Measurements from ENCODE around the gene AFAP1. TPM values are rescaled to one million over a fixed set of nuclear protein-coding genes. Genes with fewer than 3 reads are reported as not detected.

AFAP1 gene
- total and polyA plus RNA-seq, 2 of the 8 experiments (the other 6 are each of a cell fraction or from before 2014, with no cell fraction given) = 3.6 to 18.2 TPM

DNA sequence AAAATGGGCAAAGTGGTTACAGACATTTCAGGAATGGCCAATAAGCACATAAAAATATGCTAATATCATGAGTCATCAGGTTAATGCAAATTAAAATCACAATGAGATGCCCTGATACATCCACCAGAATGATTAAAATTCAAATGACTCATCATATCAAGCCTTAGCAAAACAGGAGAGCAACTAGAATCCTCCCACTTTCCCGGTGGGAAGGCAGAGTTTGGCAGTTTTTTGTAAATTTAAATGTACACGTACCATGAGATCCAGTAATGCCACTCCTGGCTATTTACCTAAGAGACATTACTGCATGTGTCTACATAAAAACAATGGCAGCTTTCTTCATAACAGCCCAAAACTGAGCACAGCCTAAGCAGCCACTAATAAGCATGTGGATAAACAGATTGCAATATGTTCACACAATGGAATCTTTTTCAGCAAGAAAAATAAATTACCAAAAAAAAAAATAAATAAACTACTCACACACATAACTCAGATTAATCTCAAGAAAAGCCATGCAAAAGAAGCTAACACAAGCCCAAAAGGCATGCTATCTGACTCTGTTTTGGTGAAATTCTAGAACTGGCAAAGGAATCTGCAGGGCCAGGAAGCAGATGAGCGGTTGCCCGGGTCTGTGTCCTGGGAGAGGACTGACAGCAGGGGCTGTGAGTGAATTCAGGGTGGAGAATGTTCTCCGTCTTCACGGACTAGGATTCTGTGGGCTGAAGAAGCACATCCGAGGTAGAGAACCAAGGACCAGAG is 48.8 kb downstream of the AFAP1 start:
- no peak overlapping the region for H2BK20ac ChIP-seq (ENCODE audit: low read length)
- WGBS, 2 experiments (ENCODE audit: extremely low coverage in 1 of 2, insufficient coverage in 1 of 2, insufficient read length in 1 of 2, insufficient replicate concordance in 2 of 2, low coverage in 1 of 2, low lambda C conversion rate in 2 of 2, missing lambda C conversion rate in 1 of 2) = 47% methylated on average over 7 of the region's 7 CpGs; no CpG with 5 or more reads in 1 of the 2 experiments
- no peak overlapping the region for H2AK5ac ChIP-seq (ENCODE audit: low read depth, low read length)
- TF ChIP-seq CBX8 (IDR thresholded peaks at IDR 0.05; ENCODE audit: borderline replicate concordance, low read depth, low read length) (no peak), BACH1 (IDR thresholded peaks at IDR 0.05; ENCODE audit: low read length) (peak; percentile 65), HDAC2 (IDR thresholded peaks at IDR 0.05; ENCODE audit: borderline replicate concordance in 1 of 2, low read depth in 2 of 2, low read length in 2 of 2) (no peak), SP2 (IDR thresholded peaks at IDR 0.05; ENCODE audit: low read length) (no peak), JUND (IDR thresholded peaks at IDR 0.05; ENCODE audit: low read length) (0 out of 2 replicates have a peak, but pooled peaks have one; percentile 35), EP300 (IDR thresholded peaks at IDR 0.05; ENCODE audit: borderline replicate concordance in 1 of 2, low read depth in 2 of 2, low read length in 2 of 2) (no peak), POLR2A (IDR thresholded peaks at IDR 0.05; ENCODE audit: control extremely low read depth in 1 of 2, low read depth in 2 of 2, low read length in 2 of 2) (no peak), CTCF (IDR thresholded peaks at IDR 0.05; ENCODE audit: control extremely low read depth in 1 of 3, insufficient read depth in 1 of 3, low read depth in 1 of 3, low read length in 3 of 3) (no peak)
- H3K4me3 ChIP-seq (ENCODE audit: extremely low read depth in 1 of 4, insufficient read depth in 2 of 4, low read depth in 3 of 4, low read length in 4 of 4) = no peak overlapping the region
- H2BK120ac ChIP-seq (replicated peaks; ENCODE audit: low read depth, low read length) = no peak overlapping the region
- peak overlapping the region; percentile 68 for H4K91ac ChIP-seq (replicated peaks; ENCODE audit: insufficient read length, low read length)
- H3K79me2 ChIP-seq (ENCODE audit: control insufficient read depth in 1 of 2, insufficient read depth in 2 of 2, low read length in 2 of 2) = peaks cover 0 to 55% of the 10 kb centered on the region in 2 experiments; a peak in 2 of 4 replicates
- H2BK12ac ChIP-seq (ENCODE audit: low read depth, low read length) = no peak overlapping the region
- POLR2A ChIA-PET (ENCODE audit: partially characterized antibody) = interaction anchor here (0.6 to 0.8 kb wide), 2 partner anchors 47 to 74 kb away, joined by 3 read pairs; no protein-coding TSS in a partner anchor
- H4K20me1 ChIP-seq (replicated peaks in 1 of 2; ENCODE audit: control insufficient read depth in 1 of 2, insufficient read depth in 2 of 2, low read length in 2 of 2) = no peaks in the 10 kb centered on the region
- H3K23me2 ChIP-seq (ENCODE audit: low read depth, low read length) = no peaks in the 10 kb centered on the region
- H3K9me3 ChIP-seq (ENCODE audit: insufficient read depth in 2 of 2, low read depth in 1 of 2, low read length in 1 of 2) = no peaks in the 10 kb centered on the region; a peak in 1 of 4 replicates
- no peak overlapping the region for H4K5ac ChIP-seq (ENCODE audit: insufficient read length, low read depth, low read length)
- H3K79me1 ChIP-seq (ENCODE audit: low read depth, low read length) = peaks cover 8% of the 10 kb centered on the region
- no peak overlapping the region for H3K56ac ChIP-seq (replicated peaks; ENCODE audit: insufficient read length, low read depth, low read length)
- no peak overlapping the region for H3K27ac ChIP-seq (ENCODE audit: low read depth, low read length)
- no peak overlapping the region for H3K23ac ChIP-seq (ENCODE audit: insufficient read length)
- H4K8ac ChIP-seq (ENCODE audit: extremely low read depth, insufficient read depth, low read length) = no peak overlapping the region
- no peak overlapping the region for H2BK15ac ChIP-seq (ENCODE audit: low read length)
- H2AFZ ChIP-seq (ENCODE audit: low read length) = no peak overlapping the region
- H3K18ac ChIP-seq (ENCODE audit: extremely low read depth, low read length) = no peak overlapping the region
- CTCF ChIA-PET (ENCODE audit: partially characterized antibody) = interaction anchor here (0.6 to 0.9 kb wide), 2 partner anchors 10 to 172 kb away, joined by 4 read pairs; no protein-coding TSS in a partner anchor
- DNase-seq (ENCODE audit: low read depth in 1 of 2, low spot score in 2 of 2) = no peak
- no peaks in the 10 kb centered on the region for H3K27me3 ChIP-seq (replicated peaks in 1 of 4; ENCODE audit: control insufficient read depth in 3 of 4, extremely low read depth in 1 of 4, insufficient read depth in 3 of 4, low read length in 3 of 4)
- 0 out of 4 replicates have a peak overlapping the region, but pooled peaks of 1 of the 2 experiments have one; percentile 14 for H3K4me2 ChIP-seq (ENCODE audit: insufficient read depth in 1 of 2, low read depth in 2 of 2, low read length in 2 of 2)
- H3K9ac ChIP-seq (replicated peaks in 1 of 4; ENCODE audit: extremely low read depth in 1 of 4, low read depth in 3 of 4, low read length in 3 of 4) = no peak overlapping the region
- H3K36me3 ChIP-seq (ENCODE audit: control insufficient read depth in 2 of 4, insufficient read depth in 4 of 4, low read length in 3 of 4) = no peaks in the 10 kb centered on the region
- H3K14ac ChIP-seq (ENCODE audit: insufficient read length) = no peak overlapping the region
- H2BK5ac ChIP-seq (ENCODE audit: low read depth, low read length) = no peak overlapping the region
- peaks cover 2 to 11% (median 6%) of the 10 kb centered on the region in 4 experiments; a peak in 6 of 7 replicates for H3K4me1 ChIP-seq (replicated peaks in 1 of 4; ENCODE audit: control insufficient read depth in 3 of 4, insufficient read depth in 4 of 4, low read length in 3 of 4)
- no peak overlapping the region for H3K4ac ChIP-seq (replicated peaks; ENCODE audit: insufficient read length, low read depth, low read length)
- FAIRE-seq = peak; percentile 77

Data from H1 (cell line).